K562 (cell line): ENCODE measurements around the gene FNDC11. TPM values are rescaled to one million over a fixed set of nuclear protein-coding genes. Genes with fewer than 3 reads are reported as not detected.

Experiments
- BCL6 ChIP-seq: fragments of 250-450 bp; sonication (Bioruptor Pico); IDR thresholded peaks from 2 replicates; pipeline ENCODE4 v1.4.0; 2020
- BCLAF1 ChIP-seq, 2 experiments: fragments of 450-650 bp in 1 of 2; IDR thresholded peaks; 2 replicates each; pipeline ENCODE4 v1.6.1; 2011 to 2017; ENCODE audit warnings: low read depth in 2 of 2, antibody characterized with exemption in 1 of 2, borderline replicate concordance in 1 of 2, low read length in 1 of 2, mild to moderate bottlenecking in 1 of 2, mixed read lengths in 1 of 2; ENCODE audit not compliant: control insufficient read depth in 1 of 2
- BRF1 ChIP-seq: IDR thresholded peaks from 3 replicates; pipeline ENCODE4 v1.6.1; 2011; ENCODE audit warnings: borderline replicate concordance, mild to moderate bottlenecking; ENCODE audit not compliant: insufficient read length; ENCODE audit errors: extremely low read depth
- CBX2 ChIP-seq: fragments of 200-600 bp; sonication (generic); IDR thresholded peaks from one replicate; pipeline ENCODE4 v1.6.1; 2012; ENCODE audit warnings: mild to moderate bottlenecking, low read length, inconsistent platforms; ENCODE audit not compliant: insufficient read depth, poor library complexity, severe bottlenecking
- NONO ChIP-seq, 2 experiments: fragments of 200-400 bp in 1 of 2; fragments of 450-650 bp in 1 of 2; formaldehyde crosslinking in 1 of 2; IDR thresholded peaks; 2 replicates each; pipeline ENCODE4 v1.6.1; 2017; ENCODE audit warnings: low read depth in 2 of 2, mild to moderate bottlenecking in 2 of 2, moderate library complexity in 2 of 2, low read length in 1 of 2
- SPI1 ChIP-seq: IDR thresholded peaks from 2 replicates; pipeline ENCODE4 v1.6.1; 2011; ENCODE audit warnings: low read depth, low read length, control low read depth, borderline replicate concordance
- TAL1 ChIP-seq: fragments of 450-650 bp; IDR thresholded peaks from 2 replicates; pipeline ENCODE4 v1.6.1; 2016; ENCODE audit warnings: mild to moderate bottlenecking
- UBTF ChIP-seq, 2 experiments: IDR thresholded peaks; 2 replicates each; pipeline ENCODE4 v1.6.1; 2012; ENCODE audit warnings: improper control_type of control experiment in 2 of 2, low read depth in 2 of 2, low read length in 2 of 2, borderline replicate concordance in 1 of 2
- ZBTB11 ChIP-seq, 3 experiments: fragments of 200-800 bp in 1 of 3; fragments of 250-450 bp in 1 of 3; fragments of 450-650 bp in 1 of 3; sonication (Bioruptor Pico) in 1 of 3; sonication (Bioruptor generic) in 1 of 3; formaldehyde crosslinking in 1 of 3; IDR thresholded peaks; 2 replicates each; pipeline versions ENCODE4 v1.6.1 to v1.8.0; 2016 to 2022; ENCODE audit warnings: mild to moderate bottlenecking in 2 of 3, missing genetic modification characterization in 2 of 3, missing compliant biosample characterization in 1 of 3, moderate library complexity in 1 of 3
- ZNF584 ChIP-seq: fragments of 200-800 bp; sonication (Bioruptor generic); IDR thresholded peaks from 2 replicates; pipeline ENCODE4 v1.6.1; 2016; ENCODE audit warnings: low read depth, mild to moderate bottlenecking, missing genetic modification characterization, missing compliant biosample characterization
- polyA plus RNA-seq, 8 experiments: library from polyadenylated mRNA; depleted of rRNA in 4 of 8; stranded (reverse) in 5 of 8; unstranded in 3 of 8; fragments of >200 nt; fragmentation: Nextera tagmentation in 2 of 8; fragmentation: Illumina TruSeq in 1 of 8; extraction: Ambion mirVana in 2 of 8; extraction: Trizol in 1 of 8; gene quantifications; 2 replicates each; pipeline versions ENCODE4 v1.2.1 to v1.2.3, GENCODE V29; 2011 to 2014; ENCODE audit warnings: inconsistent platforms in 1 of 8, missing spikeins in 1 of 8
- total RNA-seq, 7 experiments: library from RNA; depleted of rRNA in 6 of 7; stranded (reverse); fragments of >200 nt in 6 of 7; fragmentation: Illumina TruSeq in 2 of 7; extraction: Trizol in 2 of 7; gene quantifications; 2 replicates each; pipeline versions ENCODE4 v1.2.1 to v1.2.3, GENCODE V29; 2011 to 2021; ENCODE audit warnings: low replicate concordance in 1 of 7
- TF ChIP-seq, protein P1 (sequence below): sonication (generic); formaldehyde crosslinking; IDR thresholded peaks from 2 replicates; pipeline ENCODE4 v1.8.1; 2023; ENCODE audit warnings: mild to moderate bottlenecking, missing genetic modification reagents

FNDC11 gene
- total and polyA plus RNA-seq, 9 of the 15 experiments (the other 6 are each of a cell fraction or from before 2014, with no cell fraction given) = 0.08 to 2.3 (median 0.64) TPM; not detected in 2

- TF ChIP-seq ZBTB11 (CRISPR knock-in tag; IDR thresholded peaks at IDR 0.05) (peak in 1 of 3 experiments; percentile 44; a peak in 1 of 6 replicates), BRF1 (no peak), CBX2 (no peak), TAL1 (no peak), BCL6 (CRISPR knock-in tag) (no peak), BCLAF1 (IDR thresholded peaks at IDR 0.05; ENCODE audit: borderline replicate concordance in 1 of 2, control insufficient read depth in 1 of 2, low read depth in 2 of 2, low read length in 1 of 2) (no peak), SPI1 (no peak), UBTF (IDR thresholded peaks at IDR 0.05; ENCODE audit: borderline replicate concordance in 1 of 2, low read depth in 2 of 2, low read length in 2 of 2) (0 out of 4 replicates have a peak, but pooled peaks of 1 of the 2 experiments have one; percentile 12), NONO (IDR thresholded peaks at IDR 0.05; ENCODE audit: low read depth in 2 of 2, low read length in 1 of 2) (peak in 1 of 2 experiments; percentile 61; a peak in 2 of 4 replicates), ZNF584 (no peak)
- TF ChIP-seq, protein P1, sequence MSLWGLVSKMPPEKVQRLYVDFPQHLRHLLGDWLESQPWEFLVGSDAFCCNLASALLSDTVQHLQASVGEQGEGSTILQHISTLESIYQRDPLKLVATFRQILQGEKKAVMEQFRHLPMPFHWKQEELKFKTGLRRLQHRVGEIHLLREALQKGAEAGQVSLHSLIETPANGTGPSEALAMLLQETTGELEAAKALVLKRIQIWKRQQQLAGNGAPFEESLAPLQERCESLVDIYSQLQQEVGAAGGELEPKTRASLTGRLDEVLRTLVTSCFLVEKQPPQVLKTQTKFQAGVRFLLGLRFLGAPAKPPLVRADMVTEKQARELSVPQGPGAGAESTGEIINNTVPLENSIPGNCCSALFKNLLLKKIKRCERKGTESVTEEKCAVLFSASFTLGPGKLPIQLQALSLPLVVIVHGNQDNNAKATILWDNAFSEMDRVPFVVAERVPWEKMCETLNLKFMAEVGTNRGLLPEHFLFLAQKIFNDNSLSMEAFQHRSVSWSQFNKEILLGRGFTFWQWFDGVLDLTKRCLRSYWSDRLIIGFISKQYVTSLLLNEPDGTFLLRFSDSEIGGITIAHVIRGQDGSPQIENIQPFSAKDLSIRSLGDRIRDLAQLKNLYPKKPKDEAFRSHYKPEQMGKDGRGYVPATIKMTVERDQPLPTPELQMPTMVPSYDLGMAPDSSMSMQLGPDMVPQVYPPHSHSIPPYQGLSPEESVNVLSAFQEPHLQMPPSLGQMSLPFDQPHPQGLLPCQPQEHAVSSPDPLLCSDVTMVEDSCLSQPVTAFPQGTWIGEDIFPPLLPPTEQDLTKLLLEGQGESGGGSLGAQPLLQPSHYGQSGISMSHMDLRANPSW (CRISPR knock-in tag) = no peak
Observed at GRCh38 chr20:63519668-63520503, 34.1 kb upstream of the FNDC11 start (continued).
